KMS-11 (cell line): ENCODE data around the gene CENPP.

Experiments
- H2AFZ ChIP-seq: fragments of 200-600 bp; sonication (generic); 2 replicates; pipeline ENCODE4 v1.6.1; 2016; ENCODE audit warnings: antibody characterized with exemption, mixed run types, low read depth
- H3K27ac ChIP-seq: fragments of 200-600 bp; sonication (generic); 2 replicates; pipeline ENCODE4 v1.6.1; 2016; ENCODE audit warnings: mild to moderate bottlenecking, mixed run types
- H3K27me3 ChIP-seq: fragments of 200-600 bp; sonication (generic); 2 replicates; pipeline ENCODE4 v1.6.1; 2017; ENCODE audit warnings: mild to moderate bottlenecking, low read depth, mixed run types, moderate library complexity; ENCODE audit not compliant: insufficient read depth
- H3K36me3 ChIP-seq: fragments of 200-600 bp; sonication (generic); 2 replicates; pipeline ENCODE4 v1.6.1; 2017; ENCODE audit warnings: mild to moderate bottlenecking, mixed run types; ENCODE audit not compliant: insufficient read depth
- H3K4me1 ChIP-seq: fragments of 200-600 bp; sonication (generic); 2 replicates; pipeline ENCODE4 v1.6.1; 2016; ENCODE audit warnings: mild to moderate bottlenecking, low read depth, mixed run types; ENCODE audit not compliant: poor library complexity, severe bottlenecking
- H3K4me2 ChIP-seq: fragments of 200-600 bp; sonication (generic); 2 replicates; pipeline ENCODE4 v1.7.0; 2016; ENCODE audit warnings: mild to moderate bottlenecking, mixed run types
- H3K4me3 ChIP-seq: fragments of 200-600 bp; sonication (generic); IDR thresholded peaks from 2 replicates; pipeline ENCODE4 v1.6.1; 2017; ENCODE audit warnings: low read depth, low read length, mixed read lengths; ENCODE audit not compliant: insufficient read depth
- H3K79me2 ChIP-seq: fragments of 200-600 bp; sonication (generic); 2 replicates; pipeline ENCODE4 v1.6.1; 2016; ENCODE audit warnings: low read depth, mixed run types; ENCODE audit not compliant: insufficient read depth
- H3K9ac ChIP-seq: fragments of 200-600 bp; sonication (generic); 2 replicates; pipeline ENCODE4 v1.6.1; 2016; ENCODE audit warnings: mild to moderate bottlenecking, mixed run types
- H4K20me1 ChIP-seq: fragments of 200-600 bp; sonication (generic); 2 replicates; pipeline ENCODE4 v1.6.1; 2016; ENCODE audit warnings: mild to moderate bottlenecking, mixed run types; ENCODE audit not compliant: insufficient read depth
- TF ChIP-seq, protein P1 (sequence below): fragments of 200-600 bp; sonication (generic); conservative IDR thresholded peaks from 2 replicates; pipeline ENCODE4 v1.6.1; 2017; ENCODE audit warnings: low read depth, mild to moderate bottlenecking, antibody characterized with exemption, low read length, moderate library complexity, mixed read lengths

CENPP gene

GRCh38 chr9:92595930-92596329 lies 270.2 kb downstream of the CENPP start:
- H3K36me3 ChIP-seq = no peaks in the 10 kb centered on the region
- H3K79me2 ChIP-seq = no peaks in the 10 kb centered on the region
- no peak overlapping the region for H3K27ac ChIP-seq
- H3K27me3 ChIP-seq = no peaks in the 10 kb centered on the region
- no peak overlapping the region for H3K4me3 ChIP-seq
- no peaks in the 10 kb centered on the region for H3K4me1 ChIP-seq
- TF ChIP-seq, protein P1, sequence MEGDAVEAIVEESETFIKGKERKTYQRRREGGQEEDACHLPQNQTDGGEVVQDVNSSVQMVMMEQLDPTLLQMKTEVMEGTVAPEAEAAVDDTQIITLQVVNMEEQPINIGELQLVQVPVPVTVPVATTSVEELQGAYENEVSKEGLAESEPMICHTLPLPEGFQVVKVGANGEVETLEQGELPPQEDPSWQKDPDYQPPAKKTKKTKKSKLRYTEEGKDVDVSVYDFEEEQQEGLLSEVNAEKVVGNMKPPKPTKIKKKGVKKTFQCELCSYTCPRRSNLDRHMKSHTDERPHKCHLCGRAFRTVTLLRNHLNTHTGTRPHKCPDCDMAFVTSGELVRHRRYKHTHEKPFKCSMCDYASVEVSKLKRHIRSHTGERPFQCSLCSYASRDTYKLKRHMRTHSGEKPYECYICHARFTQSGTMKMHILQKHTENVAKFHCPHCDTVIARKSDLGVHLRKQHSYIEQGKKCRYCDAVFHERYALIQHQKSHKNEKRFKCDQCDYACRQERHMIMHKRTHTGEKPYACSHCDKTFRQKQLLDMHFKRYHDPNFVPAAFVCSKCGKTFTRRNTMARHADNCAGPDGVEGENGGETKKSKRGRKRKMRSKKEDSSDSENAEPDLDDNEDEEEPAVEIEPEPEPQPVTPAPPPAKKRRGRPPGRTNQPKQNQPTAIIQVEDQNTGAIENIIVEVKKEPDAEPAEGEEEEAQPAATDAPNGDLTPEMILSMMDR = no peak
- no peak overlapping the region for H2AFZ ChIP-seq
- no peaks in the 10 kb centered on the region for H4K20me1 ChIP-seq
- H3K9ac ChIP-seq = no peak overlapping the region
- H3K4me2 ChIP-seq = no peak overlapping the region

DNA sequence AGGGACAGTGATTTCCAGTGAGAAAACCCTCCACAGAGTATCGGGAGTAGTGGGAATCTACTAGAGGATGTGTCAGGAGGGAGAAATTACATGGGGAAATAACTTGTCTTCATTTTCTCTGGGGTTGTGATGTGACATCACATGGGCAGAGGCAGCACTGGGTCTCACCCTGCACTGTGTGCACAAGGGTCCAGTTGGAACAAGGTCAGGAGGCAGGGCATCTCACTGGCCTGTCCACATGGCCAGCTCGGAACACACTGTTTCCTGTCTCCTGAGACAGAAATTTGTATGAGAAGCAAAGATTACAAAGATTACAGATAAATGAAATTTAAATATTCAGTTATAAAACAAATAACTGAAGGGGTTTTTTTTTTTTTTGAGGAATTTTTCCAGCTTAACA lies 272.6 kb downstream of the CENPP start:
- Histone ChIP-seq H3K4me2 (no peak overlapping the region), H3K27ac (no peak overlapping the region)
- TF ChIP-seq, protein P1 = no peak

DNA sequence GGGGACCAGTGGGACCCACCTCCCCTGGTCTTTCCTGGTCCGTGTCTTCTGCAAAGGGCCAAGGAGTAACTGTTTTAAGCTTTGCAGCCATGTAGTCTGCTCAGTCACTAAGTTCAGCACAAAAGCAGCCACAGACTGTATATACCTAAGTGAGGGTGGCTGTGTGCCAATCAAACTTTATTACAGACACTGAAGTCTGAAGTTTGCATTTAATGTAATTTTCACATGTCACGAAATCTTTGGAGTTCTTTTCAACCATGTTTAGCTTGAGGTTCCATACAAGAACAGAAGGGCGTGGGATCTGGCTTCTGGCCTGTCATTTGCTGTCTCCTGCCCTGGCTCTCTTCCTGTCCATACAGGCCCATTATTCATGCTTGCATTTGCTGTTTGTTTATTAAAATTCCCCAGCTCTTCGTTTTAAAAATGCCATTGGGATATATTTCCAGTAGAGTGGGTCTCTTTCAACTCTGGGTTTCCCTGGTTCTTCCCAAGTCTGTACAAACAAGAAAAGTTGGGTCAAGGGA lies 274.2 kb downstream of the CENPP start:
- TF ChIP-seq, protein P1 = no peak

More for the DNA sequence above, 272.6 kb downstream of the CENPP start:
- H3K4me1 ChIP-seq = no peaks in the 10 kb centered on the region
- no peaks in the 10 kb centered on the region for H4K20me1 ChIP-seq
- no peak overlapping the region for H2AFZ ChIP-seq
- H3K79me2 ChIP-seq = no peaks in the 10 kb centered on the region
- H3K36me3 ChIP-seq = no peaks in the 10 kb centered on the region
- H3K27me3 ChIP-seq = no peaks in the 10 kb centered on the region
- no peak overlapping the region for H3K4me3 ChIP-seq
- no peak overlapping the region for H3K9ac ChIP-seq

GRCh38 chr9:92600462-92601261 lies 274.9 kb downstream of the CENPP start:
- no peak overlapping the region for H3K4me3 ChIP-seq
- TF ChIP-seq, protein P1 = no peak
- no peak overlapping the region for H2AFZ ChIP-seq
- H3K4me1 ChIP-seq = peaks cover 5% of the 10 kb centered on the region
- H3K79me2 ChIP-seq = no peaks in the 10 kb centered on the region
- no peaks in the 10 kb centered on the region for H3K27me3 ChIP-seq
- H3K4me2 ChIP-seq = no peak overlapping the region
- H3K36me3 ChIP-seq = no peaks in the 10 kb centered on the region
- no peak overlapping the region for H3K27ac ChIP-seq
- no peaks in the 10 kb centered on the region for H4K20me1 ChIP-seq
- no peak overlapping the region for H3K9ac ChIP-seq

More for the DNA sequence above, 274.2 kb downstream of the CENPP start:
- Histone ChIP-seq H3K36me3 (no peaks in the 10 kb centered on the region), H3K4me2 (no peak overlapping the region), H4K20me1 (no peaks in the 10 kb centered on the region), H2AFZ (no peak overlapping the region), H3K4me3 (no peak overlapping the region), H3K9ac (no peak overlapping the region), H3K4me1 (no peaks in the 10 kb centered on the region), H3K27me3 (no peaks in the 10 kb centered on the region), H3K79me2 (no peaks in the 10 kb centered on the region), H3K27ac (no peak overlapping the region)
